ENCODE measurements around the gene CAPRIN1. TPM values are rescaled to one million over a fixed set of nuclear protein-coding genes. Genes with fewer than 3 reads are reported as not detected.
"Not testable (repeated sequence)": the region's sequence is repeated elsewhere in the genome, so short reads cannot be mapped to it uniquely, and the experiment has no call there.

The CAPRIN1 gene
- total and polyA plus RNA-seq, 2 experiments from 2014 or later = 119 to 365 TPM

GRCh38 chr11:34065505-34066203, 14.1 kb downstream of the CAPRIN1 start:
- H3K4me1 Mint-ChIP-seq = peaks cover 17% of the 10 kb centered on the region
- H3F3A ChIP-seq (replicated peaks; ENCODE audit: low read depth) = no peaks in the 10 kb centered on the region
- H3K36me3 ChIP-seq (ENCODE audit: insufficient read depth) = no peaks in the 10 kb centered on the region; the same call in 1 of the 2 replicates
- no peak overlapping the region for H2AFZ ChIP-seq
- no peaks in the 10 kb centered on the region for H3K4me1 ChIP-seq (ENCODE audit: insufficient read depth)
- TF ChIP-seq, protein P1, sequence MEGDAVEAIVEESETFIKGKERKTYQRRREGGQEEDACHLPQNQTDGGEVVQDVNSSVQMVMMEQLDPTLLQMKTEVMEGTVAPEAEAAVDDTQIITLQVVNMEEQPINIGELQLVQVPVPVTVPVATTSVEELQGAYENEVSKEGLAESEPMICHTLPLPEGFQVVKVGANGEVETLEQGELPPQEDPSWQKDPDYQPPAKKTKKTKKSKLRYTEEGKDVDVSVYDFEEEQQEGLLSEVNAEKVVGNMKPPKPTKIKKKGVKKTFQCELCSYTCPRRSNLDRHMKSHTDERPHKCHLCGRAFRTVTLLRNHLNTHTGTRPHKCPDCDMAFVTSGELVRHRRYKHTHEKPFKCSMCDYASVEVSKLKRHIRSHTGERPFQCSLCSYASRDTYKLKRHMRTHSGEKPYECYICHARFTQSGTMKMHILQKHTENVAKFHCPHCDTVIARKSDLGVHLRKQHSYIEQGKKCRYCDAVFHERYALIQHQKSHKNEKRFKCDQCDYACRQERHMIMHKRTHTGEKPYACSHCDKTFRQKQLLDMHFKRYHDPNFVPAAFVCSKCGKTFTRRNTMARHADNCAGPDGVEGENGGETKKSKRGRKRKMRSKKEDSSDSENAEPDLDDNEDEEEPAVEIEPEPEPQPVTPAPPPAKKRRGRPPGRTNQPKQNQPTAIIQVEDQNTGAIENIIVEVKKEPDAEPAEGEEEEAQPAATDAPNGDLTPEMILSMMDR (conservative IDR thresholded peaks at IDR 0.05; ENCODE audit: low read depth in 2 of 2) = peak; percentile 29 to 41; a peak in 3 of 4 replicates
- TF ChIP-seq NANOG (IDR thresholded peaks at IDR 0.05; ENCODE audit: borderline replicate concordance) = no peak
- peaks cover 92% of the 10 kb centered on the region for H4K20me1 ChIP-seq (replicated peaks; ENCODE audit: insufficient read depth)
- H3K9me2 ChIP-seq (ENCODE audit: insufficient read depth) = no peaks in the 10 kb centered on the region
- peak; percentile 85 for ATAC-seq
- no peak overlapping the region for H3K4me2 ChIP-seq
- H3K4me3 ChIP-seq = no peak overlapping the region
- no peaks in the 10 kb centered on the region for H3K27me3 ChIP-seq (ENCODE audit: insufficient read depth)
- peaks cover 100% of the 10 kb centered on the region for H3K79me2 ChIP-seq (replicated peaks; ENCODE audit: insufficient read depth)
- no peaks in the 10 kb centered on the region for H3K9me3 Mint-ChIP-seq
- H3K27me3 Mint-ChIP-seq (ENCODE audit: insufficient read depth, low read depth, poor library complexity) = no peaks in the 10 kb centered on the region
- H3K27ac Mint-ChIP-seq = 0 out of 2 replicates have a peak overlapping the region, but pooled peaks have one; percentile 27
- H3K27ac ChIP-seq (ENCODE audit: low read depth) = no peak overlapping the region
- no peak overlapping the region for H3K4me3 Mint-ChIP-seq
- H3K36me3 Mint-ChIP-seq (ENCODE audit: low read depth) = peaks cover 55% of the 10 kb centered on the region
- DNase-seq (ENCODE audit: low spot score) = peak; percentile 62

DNA sequence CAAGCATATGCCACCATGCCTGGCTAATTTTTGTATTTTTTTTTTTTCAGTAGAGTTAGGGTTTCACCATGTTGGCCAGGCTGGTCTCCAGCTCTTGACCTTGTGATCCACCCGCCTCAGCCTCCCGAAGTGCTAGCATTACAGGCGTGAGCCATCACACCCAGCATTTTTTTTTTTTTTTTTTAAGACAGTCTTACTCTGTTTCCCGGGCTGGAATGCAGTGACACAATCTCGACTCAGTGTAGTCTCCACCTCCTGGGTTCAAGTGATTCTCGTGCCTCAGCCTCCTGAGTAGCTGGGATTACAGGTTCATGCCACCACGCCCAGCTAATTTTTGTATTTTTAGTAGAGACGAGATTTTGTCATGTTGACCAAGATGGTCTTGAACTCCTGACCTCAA, 15.2 kb downstream of the CAPRIN1 start:
- not testable (repeated sequence) for H3F3A ChIP-seq (replicated peaks; ENCODE audit: low read depth); H3K4me1 ChIP-seq (ENCODE audit: insufficient read depth); H2AFZ ChIP-seq; H3K36me3 ChIP-seq (ENCODE audit: insufficient read depth); ATAC-seq; H3K4me2 ChIP-seq; DNase-seq (ENCODE audit: low spot score); H3K4me3 Mint-ChIP-seq; H3K27me3 Mint-ChIP-seq (ENCODE audit: insufficient read depth, low read depth, poor library complexity); H3K4me3 ChIP-seq; H3K9me3 Mint-ChIP-seq; H3K27me3 ChIP-seq (ENCODE audit: insufficient read depth); H3K9me2 ChIP-seq (ENCODE audit: insufficient read depth)
- H3K27ac ChIP-seq (ENCODE audit: low read depth) = 0 out of 2 replicates have a peak overlapping the region, but pooled peaks have one; percentile 15
- H3K79me2 ChIP-seq (replicated peaks; ENCODE audit: insufficient read depth) = peaks cover 100% of the 10 kb centered on the region
- Mint-ChIP-seq H3K4me1 (peaks cover 17% of the 10 kb centered on the region), H3K36me3 (ENCODE audit: low read depth) (peaks cover 62% of the 10 kb centered on the region), H3K27ac (0 out of 2 replicates have a peak overlapping the region, but pooled peaks have one; percentile 62)
- H4K20me1 ChIP-seq (replicated peaks; ENCODE audit: insufficient read depth) = peaks cover 91% of the 10 kb centered on the region

GRCh38 chr11:34067383-34068065, 16.0 kb downstream of the CAPRIN1 start:
- Histone ChIP-seq H2AFZ (no peak overlapping the region), H3F3A (replicated peaks; ENCODE audit: low read depth) (peaks cover 3% of the 10 kb centered on the region; the same call in 1 of the 2 replicates), H3K9me2 (ENCODE audit: insufficient read depth) (no peaks in the 10 kb centered on the region), H3K36me3 (ENCODE audit: insufficient read depth) (peaks cover 12% of the 10 kb centered on the region), H3K4me3 (no peak overlapping the region), H3K4me1 (ENCODE audit: insufficient read depth) (no peaks in the 10 kb centered on the region), H3K27me3 (ENCODE audit: insufficient read depth) (no peaks in the 10 kb centered on the region), H3K79me2 (replicated peaks; ENCODE audit: insufficient read depth) (peaks cover 100% of the 10 kb centered on the region), H3K27ac (ENCODE audit: low read depth) (0 out of 2 replicates have a peak overlapping the region, but pooled peaks have one; percentile 15), H3K4me2 (no peak overlapping the region), H4K20me1 (replicated peaks; ENCODE audit: insufficient read depth) (peaks cover 92% of the 10 kb centered on the region)
- Mint-ChIP-seq H3K36me3 (ENCODE audit: low read depth) (peaks cover 63% of the 10 kb centered on the region), H3K9me3 (no peaks in the 10 kb centered on the region), H3K4me3 (no peak overlapping the region), H3K27me3 (ENCODE audit: insufficient read depth, low read depth, poor library complexity) (no peaks in the 10 kb centered on the region), H3K4me1 (peaks cover 13% of the 10 kb centered on the region), H3K27ac (no peak overlapping the region)
- no peak for ATAC-seq
- TF ChIP-seq NANOG (IDR thresholded peaks at IDR 0.05; ENCODE audit: borderline replicate concordance) (no peak), EZH2 (IDR thresholded peaks at IDR 0.05; ENCODE audit: low read depth, unreplicated experiment) (no peak), EZH2phosphoT487 (IDR thresholded peaks at IDR 0.05; ENCODE audit: unreplicated experiment) (no peak), ZNF114 (CRISPR knock-in tag; IDR thresholded peaks at IDR 0.05) (no peak), ZNF331 (CRISPR knock-in tag; IDR thresholded peaks at IDR 0.05; ENCODE audit: low read depth) (no peak), STAT1 (IDR thresholded peaks at IDR 0.05; ENCODE audit: unreplicated experiment) (no peak), REST (IDR thresholded peaks at IDR 0.05; ENCODE audit: unreplicated experiment) (no peak), JUNB (IDR thresholded peaks at IDR 0.05; ENCODE audit: unreplicated experiment) (no peak)
- TF ChIP-seq, protein P1 (conservative IDR thresholded peaks at IDR 0.05; ENCODE audit: low read depth in 2 of 2) = no peak
- DNase-seq (ENCODE audit: low spot score) = no peak

Data from GM23338 (cell line).